T-helper 1 cell treated with Interleukin-12 subunit alpha and Interleukin-12 subunit beta and Interleukin-4 antibody, amounts not matched to agents 30 μg/mL and 1 μg/mL, for 36 hours (primary cell): Measurements from ENCODE around the gene CD2AP.
"Not testable (repeated sequence)": the region's sequence is repeated elsewhere in the genome, so short reads cannot be mapped to it uniquely, and the experiment has no call there.

Source experiments
- H3K27ac Mint-ChIP-seq: one replicate; pipeline ENCODE4 v1.8.0; 2021; ENCODE audit warnings: mild to moderate bottlenecking, mixed read lengths
- H3K27me3 Mint-ChIP-seq: one replicate; pipeline ENCODE4 v1.8.0; 2021; ENCODE audit warnings: low read depth, mixed read lengths
- H3K36me3 Mint-ChIP-seq: one replicate; pipeline ENCODE4 v1.8.0; 2021; ENCODE audit warnings: low read depth, mixed read lengths
- H3K4me1 Mint-ChIP-seq: one replicate; pipeline ENCODE4 v1.8.0; 2021; ENCODE audit warnings: low read depth, mixed read lengths
- H3K4me3 Mint-ChIP-seq: one replicate; pipeline ENCODE4 v1.8.0; 2021; ENCODE audit warnings: mild to moderate bottlenecking, moderate library complexity, mixed read lengths
- H3K9me3 Mint-ChIP-seq: one replicate; pipeline ENCODE4 v1.8.0; 2021; ENCODE audit warnings: mixed read lengths

Gene CD2AP

DNA sequence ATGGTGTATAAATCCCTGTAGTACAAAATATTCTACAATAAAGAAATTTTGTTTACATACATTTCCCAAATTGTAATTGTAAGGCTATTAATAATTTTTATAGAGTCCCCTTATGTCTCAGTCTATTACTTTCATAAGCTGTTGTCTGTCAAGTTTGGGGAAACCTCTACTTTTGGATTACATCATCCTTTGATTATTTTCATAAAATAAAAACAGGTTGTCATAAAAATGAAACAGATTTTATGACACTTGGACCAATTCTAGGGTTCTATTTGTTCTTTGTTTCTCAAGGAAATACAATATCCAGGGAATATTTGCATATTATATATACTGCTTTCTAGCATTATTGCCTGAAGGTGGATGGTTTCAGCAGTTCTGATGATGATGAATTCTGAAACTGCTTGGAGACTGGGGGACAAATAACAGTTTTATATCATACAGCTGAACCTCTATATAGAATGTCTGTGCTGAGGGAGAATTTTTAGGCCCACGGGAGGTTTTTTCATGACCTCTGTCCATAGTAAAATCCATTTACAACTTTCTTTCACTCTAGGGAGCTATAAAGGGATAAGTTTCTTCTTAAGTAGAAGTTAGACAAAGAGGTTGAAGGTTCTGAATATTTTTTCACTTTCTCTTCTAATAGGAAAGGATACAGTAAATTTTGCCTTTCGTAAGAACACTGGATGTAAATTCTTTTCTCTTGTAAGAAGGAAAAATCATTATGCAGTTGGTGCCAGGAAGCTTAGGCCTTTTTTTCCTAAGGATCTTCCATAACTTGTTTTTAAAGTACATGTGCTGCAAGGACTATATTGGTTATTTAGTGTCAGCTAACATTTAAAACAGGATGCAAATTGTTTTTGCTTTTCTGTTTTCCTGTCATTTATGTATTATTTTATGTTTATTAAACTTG, 58.0 kb downstream of the CD2AP start:
- no peak overlapping the region for H3K27ac Mint-ChIP-seq
- peaks cover 15% of the 10 kb centered on the region for H3K36me3 Mint-ChIP-seq
- peaks cover 3% of the 10 kb centered on the region for H3K9me3 Mint-ChIP-seq
- H3K27me3 Mint-ChIP-seq: no peaks in the 10 kb centered on the region
- peaks cover 5% of the 10 kb centered on the region for H3K4me1 Mint-ChIP-seq
- H3K4me3 Mint-ChIP-seq: no peak overlapping the region

DNA sequence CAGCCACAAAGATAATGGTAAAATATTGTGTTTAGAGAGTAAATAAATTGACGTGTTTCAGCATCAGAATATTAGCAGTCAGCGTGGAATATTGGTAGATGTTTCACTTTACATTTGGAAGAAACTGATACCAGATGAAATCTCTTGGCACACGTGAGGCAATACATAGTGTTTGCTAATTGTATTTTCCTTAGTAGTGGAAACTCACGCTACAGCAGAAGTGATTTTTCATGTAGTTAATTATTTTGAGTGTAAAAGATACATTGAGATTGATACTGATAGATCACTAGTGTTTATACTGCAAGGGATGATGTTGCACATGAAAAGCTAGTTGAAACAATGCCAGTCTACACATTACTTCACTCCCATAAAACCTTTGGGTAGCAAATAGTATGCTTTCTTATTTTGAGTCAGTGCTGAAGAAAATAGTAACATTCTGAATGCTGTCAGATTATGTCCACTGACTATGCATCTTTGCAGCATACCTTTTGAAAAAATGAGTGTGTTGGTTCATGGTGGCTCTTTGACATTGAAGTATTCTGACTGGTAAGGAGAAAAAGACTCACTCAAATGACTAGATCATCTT, 59.3 kb downstream of the CD2AP start:
- Mint-ChIP-seq H3K4me3 (no peak overlapping the region), H3K9me3 (peaks cover 3% of the 10 kb centered on the region), H3K27ac (no peak overlapping the region), H3K36me3 (peaks cover 15% of the 10 kb centered on the region), H3K4me1 (peaks cover 5% of the 10 kb centered on the region), H3K27me3 (no peaks in the 10 kb centered on the region)

DNA sequence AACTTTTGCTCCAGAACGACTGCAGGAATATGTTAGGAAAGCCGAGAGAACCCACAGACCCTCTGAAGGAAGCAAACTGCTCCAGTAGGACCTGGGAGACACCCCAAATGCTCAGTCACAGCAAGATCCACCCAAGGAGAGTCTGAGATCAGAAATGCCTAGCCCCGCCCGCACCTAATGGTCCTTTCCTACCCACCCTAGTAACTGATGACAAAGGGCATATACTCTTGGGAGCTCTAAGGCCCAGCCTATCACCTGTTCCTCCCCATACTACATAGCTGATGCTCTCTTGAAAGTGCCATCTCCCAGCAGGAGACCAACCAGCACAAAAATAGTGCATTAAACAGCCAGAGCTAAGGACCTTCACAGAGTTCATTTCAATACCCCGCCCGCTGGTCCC, 67.6 kb downstream of the CD2AP start:
- H3K9me3 Mint-ChIP-seq: peaks cover 17% of the 10 kb centered on the region
- H3K4me3 Mint-ChIP-seq: no peak overlapping the region
- H3K27me3 Mint-ChIP-seq: no peaks in the 10 kb centered on the region
- H3K36me3 Mint-ChIP-seq: peaks cover 40% of the 10 kb centered on the region
- no peak overlapping the region for H3K27ac Mint-ChIP-seq
- no peaks in the 10 kb centered on the region for H3K4me1 Mint-ChIP-seq

DNA sequence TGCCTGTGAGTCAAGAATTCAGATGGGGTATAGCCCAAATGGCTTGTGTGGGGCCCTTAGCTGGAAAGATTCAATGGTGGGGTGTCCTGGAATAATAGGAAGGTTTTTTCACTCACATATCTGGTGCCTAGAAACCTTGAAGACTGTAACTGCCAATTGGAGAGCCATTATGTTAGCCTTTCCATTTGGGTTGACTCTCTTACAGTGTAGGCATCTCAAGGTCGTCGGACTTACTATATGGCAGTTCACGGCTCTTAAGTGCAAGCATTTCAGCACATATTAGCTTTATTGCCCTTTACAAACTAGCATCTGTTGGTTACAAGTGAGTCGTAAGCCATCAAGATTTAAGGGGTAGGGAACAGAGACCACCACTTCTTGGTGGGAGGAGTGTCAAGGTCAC, 74.1 kb downstream of the CD2AP start:
- H3K27ac Mint-ChIP-seq: no peak overlapping the region
- H3K36me3 Mint-ChIP-seq: peaks cover 21% of the 10 kb centered on the region

DNA sequence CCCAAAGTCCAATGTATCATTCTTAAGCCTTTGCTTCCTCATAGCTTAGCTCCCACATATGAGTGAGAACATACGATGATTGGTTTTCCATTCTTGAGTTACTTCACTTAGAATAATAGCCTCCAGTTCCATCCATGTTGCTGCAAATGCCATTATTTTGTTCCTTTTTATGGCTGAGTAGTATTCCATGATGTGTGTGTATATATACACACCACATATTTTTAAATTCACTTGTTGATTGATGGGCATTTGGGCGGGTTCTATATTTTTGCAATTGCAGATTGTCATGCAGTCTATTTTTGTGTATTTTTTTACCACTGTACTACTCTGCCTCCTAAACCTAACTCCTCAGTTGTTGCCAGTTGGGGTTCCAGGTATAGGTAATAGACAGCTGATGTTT, 74.7 kb downstream of the CD2AP start:
- no peak overlapping the region for H3K27ac Mint-ChIP-seq
- no peak overlapping the region for H3K4me3 Mint-ChIP-seq

More for the DNA sequence above, 74.1 kb downstream of the CD2AP start:
- no peaks in the 10 kb centered on the region for H3K27me3 Mint-ChIP-seq
- H3K9me3 Mint-ChIP-seq: peaks cover 6% of the 10 kb centered on the region
- H3K4me3 Mint-ChIP-seq: no peak overlapping the region
- no peaks in the 10 kb centered on the region for H3K4me1 Mint-ChIP-seq

DNA sequence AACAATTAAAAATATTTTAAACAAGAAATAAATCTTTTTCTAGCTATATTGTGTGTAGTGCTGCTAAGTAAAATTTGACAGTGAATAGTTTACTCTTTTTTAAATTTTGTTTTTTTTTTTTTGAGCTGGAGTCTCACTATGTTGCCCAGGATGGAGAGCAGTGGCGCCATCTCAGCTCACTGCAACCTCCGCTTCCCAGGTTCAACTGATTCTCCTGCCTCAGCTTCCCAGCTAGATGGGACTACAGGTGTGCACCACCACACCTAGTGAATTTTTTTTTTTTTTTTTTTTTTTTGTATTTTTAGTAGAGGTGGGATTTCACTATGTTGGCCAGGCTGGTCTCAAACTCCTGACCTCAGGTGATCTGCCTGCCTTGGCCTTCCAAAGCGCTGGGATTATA, 75.7 kb downstream of the CD2AP start:
- not testable (repeated sequence) for H3K4me1 Mint-ChIP-seq, H3K27me3 Mint-ChIP-seq, H3K4me3 Mint-ChIP-seq, H3K27ac Mint-ChIP-seq, H3K9me3 Mint-ChIP-seq
- H3K36me3 Mint-ChIP-seq: peaks cover 13% of the 10 kb centered on the region

More for the DNA sequence above, 74.7 kb downstream of the CD2AP start:
- peaks cover 20% of the 10 kb centered on the region for H3K36me3 Mint-ChIP-seq
- peaks cover 3% of the 10 kb centered on the region for H3K9me3 Mint-ChIP-seq
- no peaks in the 10 kb centered on the region for H3K4me1 Mint-ChIP-seq
- no peaks in the 10 kb centered on the region for H3K27me3 Mint-ChIP-seq

DNA sequence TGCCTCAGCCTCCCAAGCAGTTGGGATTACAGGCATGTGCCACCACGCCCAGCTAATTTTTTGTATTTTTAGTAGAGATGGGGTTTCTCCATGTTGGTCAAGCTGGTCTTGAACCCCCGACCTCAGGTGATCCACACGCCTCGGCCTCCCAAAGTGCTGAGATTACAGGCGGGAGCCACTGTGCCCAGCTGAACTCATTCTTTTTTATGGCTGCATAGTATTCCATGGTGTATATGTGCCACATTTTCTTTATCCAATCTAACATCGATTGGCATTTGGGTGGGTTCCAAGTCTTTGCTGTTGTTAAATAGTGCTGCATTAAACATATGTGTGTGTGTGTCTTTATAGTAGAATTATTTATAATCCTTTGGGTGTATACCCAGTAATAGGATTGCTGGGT, 78.9 kb downstream of the CD2AP start:
- not testable (repeated sequence) for H3K27ac Mint-ChIP-seq, H3K9me3 Mint-ChIP-seq, H3K4me1 Mint-ChIP-seq, H3K27me3 Mint-ChIP-seq, H3K4me3 Mint-ChIP-seq
- H3K36me3 Mint-ChIP-seq: peaks cover 16% of the 10 kb centered on the region

DNA sequence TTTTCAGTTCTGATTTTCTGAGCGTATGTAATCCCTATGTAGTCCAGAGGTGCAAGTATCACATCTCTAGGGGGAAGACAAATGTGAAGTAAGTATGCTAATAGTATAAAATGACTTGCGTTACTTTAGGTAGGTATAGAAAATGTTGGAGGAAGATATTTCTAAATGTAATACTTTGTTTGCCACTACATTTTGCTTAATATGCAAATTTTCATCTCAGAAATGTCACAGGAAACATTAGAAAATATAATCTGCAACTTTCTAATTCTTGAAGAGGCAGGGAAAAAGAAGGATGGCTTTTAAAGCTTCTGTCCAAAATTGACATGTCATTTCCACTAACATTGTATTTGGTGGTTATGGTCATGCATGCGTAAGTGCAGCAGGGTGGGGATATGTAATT, 85.6 kb downstream of the CD2AP start:
- no peaks in the 10 kb centered on the region for H3K4me1 Mint-ChIP-seq
- no peaks in the 10 kb centered on the region for H3K9me3 Mint-ChIP-seq
- peaks cover 11% of the 10 kb centered on the region for H3K36me3 Mint-ChIP-seq
- H3K27me3 Mint-ChIP-seq: no peaks in the 10 kb centered on the region
- H3K4me3 Mint-ChIP-seq: no peak overlapping the region
- H3K27ac Mint-ChIP-seq: no peak overlapping the region

DNA sequence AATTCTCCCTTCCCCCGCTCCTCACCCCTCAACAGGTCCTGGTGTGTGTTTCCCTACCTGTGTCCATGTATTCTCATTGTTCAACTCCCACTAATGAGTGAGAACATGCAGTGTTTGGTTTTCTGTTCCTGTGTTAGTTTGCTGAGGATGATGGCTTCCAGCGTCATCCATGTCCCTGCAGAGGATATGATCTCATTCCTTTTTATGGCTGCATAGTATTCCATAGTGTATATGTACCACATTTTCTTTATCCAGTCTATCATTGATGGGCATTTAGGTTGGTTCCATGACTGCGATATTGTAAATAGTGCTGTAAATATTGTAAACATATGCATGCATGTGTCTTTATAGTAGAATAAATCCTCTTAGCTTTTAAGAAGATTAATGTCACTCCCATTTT, 89.0 kb downstream of the CD2AP start:
- not testable (repeated sequence) for H3K36me3 Mint-ChIP-seq, H3K4me1 Mint-ChIP-seq, H3K27ac Mint-ChIP-seq, H3K27me3 Mint-ChIP-seq, H3K9me3 Mint-ChIP-seq, H3K4me3 Mint-ChIP-seq

DNA sequence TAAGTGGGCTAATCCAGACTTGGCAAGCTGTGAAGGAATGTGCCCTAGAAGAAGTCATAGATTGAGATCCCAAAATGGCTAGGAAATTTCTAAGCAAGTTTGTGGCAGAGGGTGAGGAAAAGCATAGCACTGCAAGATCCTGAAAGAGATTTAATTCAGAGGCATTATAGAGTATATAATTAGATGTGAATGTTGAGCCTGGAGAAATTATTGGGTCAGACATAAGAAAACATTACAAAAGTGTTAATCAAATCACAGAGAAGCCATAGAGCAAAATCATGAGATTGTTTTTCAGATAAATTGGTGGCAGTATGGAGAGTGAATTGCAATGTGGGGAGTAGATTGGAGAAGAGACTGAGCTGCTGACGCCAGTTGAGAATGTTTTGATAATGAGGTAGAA, 90.0 kb downstream of the CD2AP start:
- H3K27ac Mint-ChIP-seq: no peak overlapping the region
- H3K4me3 Mint-ChIP-seq: no peak overlapping the region
- H3K36me3 Mint-ChIP-seq: peaks cover 2% of the 10 kb centered on the region
- H3K4me1 Mint-ChIP-seq: peaks cover 7% of the 10 kb centered on the region
- no peaks in the 10 kb centered on the region for H3K9me3 Mint-ChIP-seq
- no peaks in the 10 kb centered on the region for H3K27me3 Mint-ChIP-seq

DNA sequence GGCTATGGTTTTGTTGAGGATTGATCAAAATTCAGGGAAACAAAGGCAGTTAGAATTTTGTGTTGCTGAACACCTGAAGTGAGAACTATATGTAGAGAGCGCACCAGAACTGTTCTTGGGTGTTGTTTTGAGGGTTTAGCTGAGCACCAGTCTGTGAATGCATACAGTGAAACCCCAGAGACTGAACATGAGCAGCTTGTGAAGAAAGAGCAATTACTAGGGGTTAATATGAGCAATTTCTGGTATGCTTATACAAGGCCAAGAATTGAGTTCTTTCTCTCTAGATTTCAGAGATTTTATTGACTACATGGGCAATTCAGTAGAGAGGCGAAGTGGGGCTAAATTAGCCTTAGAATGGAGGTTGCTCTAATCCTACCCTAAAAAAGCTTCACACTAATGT, 93.9 kb downstream of the CD2AP start:
- H3K9me3 Mint-ChIP-seq: no peaks in the 10 kb centered on the region
- no peak overlapping the region for H3K4me3 Mint-ChIP-seq
- H3K27me3 Mint-ChIP-seq: no peaks in the 10 kb centered on the region

DNA sequence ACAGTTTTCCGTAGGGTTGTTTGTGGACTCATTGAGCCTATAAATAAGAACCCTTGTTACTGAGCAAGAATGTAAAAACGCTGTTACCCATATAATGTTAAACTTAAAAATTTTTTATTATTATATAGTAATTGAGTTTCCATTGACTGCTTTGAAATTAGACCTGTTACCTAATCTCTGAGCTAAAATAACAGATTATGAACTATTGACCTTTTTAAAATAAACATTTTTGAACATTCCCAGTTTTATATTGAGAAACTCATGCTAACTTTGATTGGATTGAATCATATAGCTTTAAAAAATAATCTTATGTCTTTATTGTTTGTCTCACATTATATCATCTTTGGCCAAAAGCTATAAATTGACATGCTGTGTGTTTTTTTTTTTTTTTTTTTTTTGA, 95.5 kb downstream of the CD2AP start:
- Mint-ChIP-seq H3K4me1 (peaks cover 7% of the 10 kb centered on the region), H3K27me3 (no peaks in the 10 kb centered on the region), H3K4me3 (no peak overlapping the region), H3K9me3 (no peaks in the 10 kb centered on the region), H3K36me3 (peaks cover 1% of the 10 kb centered on the region), H3K27ac (no peak overlapping the region)

More for the DNA sequence above, 93.9 kb downstream of the CD2AP start:
- Mint-ChIP-seq H3K4me1 (peaks cover 7% of the 10 kb centered on the region), H3K36me3 (peaks cover 1% of the 10 kb centered on the region), H3K27ac (no peak overlapping the region)

DNA sequence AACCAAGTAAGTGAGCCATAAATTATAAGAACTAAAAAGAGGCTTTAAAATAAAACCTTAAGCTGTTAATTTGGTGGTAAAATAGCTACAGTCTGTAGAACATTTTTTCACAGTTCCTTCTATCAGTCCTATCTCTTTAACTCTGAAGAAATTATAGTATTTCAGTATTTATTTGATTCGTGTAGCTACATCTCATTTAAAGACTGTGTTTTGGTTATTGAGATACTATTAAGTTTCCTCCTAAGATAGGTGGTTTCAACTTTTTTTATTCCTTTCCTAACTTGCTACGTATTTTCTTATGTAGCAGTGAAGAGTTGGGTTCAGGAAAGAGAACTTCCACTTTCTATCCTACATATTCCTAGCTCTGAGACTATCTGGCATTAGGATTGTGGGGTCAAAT, 97.2 kb downstream of the CD2AP start:
- H3K9me3 Mint-ChIP-seq: no peaks in the 10 kb centered on the region
- H3K4me1 Mint-ChIP-seq: peaks cover 5% of the 10 kb centered on the region
- H3K27me3 Mint-ChIP-seq: no peaks in the 10 kb centered on the region
- no peak overlapping the region for H3K4me3 Mint-ChIP-seq
- peaks cover 4% of the 10 kb centered on the region for H3K36me3 Mint-ChIP-seq
- H3K27ac Mint-ChIP-seq: no peak overlapping the region

DNA sequence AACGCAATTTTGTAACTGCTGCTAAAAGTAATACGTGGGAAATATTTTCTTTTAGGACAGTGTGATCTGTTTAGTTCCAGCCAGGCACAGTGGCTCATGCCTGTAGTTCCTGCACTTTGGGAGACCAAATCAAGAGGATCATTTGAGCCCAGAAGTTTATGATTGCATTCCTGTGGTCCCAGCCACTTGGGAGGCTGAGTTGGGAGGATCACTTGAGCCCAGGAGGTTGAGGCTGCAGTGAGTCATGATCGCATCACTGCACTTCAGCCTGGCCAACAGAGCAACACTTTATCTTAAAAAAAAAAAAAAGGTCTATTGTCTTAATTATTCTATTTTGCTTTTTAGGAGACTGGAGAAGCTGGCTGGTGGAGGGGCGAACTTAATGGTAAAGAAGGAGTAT, 101.5 kb downstream of the CD2AP start:
- no peaks in the 10 kb centered on the region for H3K9me3 Mint-ChIP-seq
- H3K36me3 Mint-ChIP-seq: peaks cover 17% of the 10 kb centered on the region
- no peak overlapping the region for H3K4me3 Mint-ChIP-seq
- no peaks in the 10 kb centered on the region for H3K4me1 Mint-ChIP-seq
- H3K27ac Mint-ChIP-seq: no peak overlapping the region
- H3K27me3 Mint-ChIP-seq: no peaks in the 10 kb centered on the region

DNA sequence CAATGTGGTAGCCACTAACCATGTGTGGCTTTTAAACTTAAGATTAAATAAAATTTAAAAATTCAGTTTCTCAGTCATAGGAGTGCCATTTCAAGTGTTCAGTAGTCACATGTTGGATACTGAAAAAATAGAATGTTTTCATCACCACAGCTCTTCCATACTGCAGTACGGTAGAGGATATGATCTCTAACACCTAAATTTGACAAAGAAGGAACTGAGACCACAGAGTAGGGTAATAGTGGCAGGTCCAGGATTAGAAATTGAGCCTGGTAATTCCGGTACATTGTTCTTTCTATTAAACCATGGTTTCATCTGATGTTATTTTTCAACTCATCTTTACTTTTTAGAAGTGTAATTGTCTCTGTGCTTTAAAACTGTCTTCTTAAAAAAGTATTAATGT, 104.0 kb downstream of the CD2AP start:
- peaks cover 21% of the 10 kb centered on the region for H3K36me3 Mint-ChIP-seq
- no peak overlapping the region for H3K4me3 Mint-ChIP-seq
- H3K27me3 Mint-ChIP-seq: no peaks in the 10 kb centered on the region
- no peaks in the 10 kb centered on the region for H3K9me3 Mint-ChIP-seq
- no peak overlapping the region for H3K27ac Mint-ChIP-seq
- H3K4me1 Mint-ChIP-seq: no peaks in the 10 kb centered on the region
